HepG2 (cell line): Measurements from ENCODE around the gene MRFAP1. TPM values are rescaled to one million over a fixed set of nuclear protein-coding genes. Genes with fewer than 3 reads are reported as not detected.
A peak's percentile ranks its signal among the peaks of the same experiment; 100 is the strongest.

ENCODE experiments used
- ARHGAP35 ChIP-seq: sonication (generic); formaldehyde crosslinking; IDR thresholded peaks from 2 replicates; pipeline ENCODE4 v1.9.0; 2022; ENCODE audit warnings: mild to moderate bottlenecking, inconsistent platforms, moderate library complexity, missing genetic modification reagents, borderline replicate concordance
- ATF5 ChIP-seq: sonication (generic); formaldehyde crosslinking; IDR thresholded peaks from 2 replicates; pipeline ENCODE4 v1.4.0; 2020; ENCODE audit warnings: mild to moderate bottlenecking, low read depth, missing genetic modification reagents
- EED ChIP-seq: sonication (generic); formaldehyde crosslinking; IDR thresholded peaks from 2 replicates; pipeline ENCODE4 v1.5.0; 2020; ENCODE audit warnings: mild to moderate bottlenecking, missing genetic modification reagents
- HNF1A ChIP-seq, 2 experiments: sonication (generic) in 1 of 2; formaldehyde crosslinking in 1 of 2; IDR thresholded peaks; 2 replicates each; pipeline versions ENCODE4 v1.4.0 to v1.6.1; 2016 to 2020; ENCODE audit warnings: borderline replicate concordance in 1 of 2, low read depth in 1 of 2, mild to moderate bottlenecking in 1 of 2, missing genetic modification reagents in 1 of 2
- PCBP1 ChIP-seq: fragments of 200-400 bp; formaldehyde crosslinking; IDR thresholded peaks from 2 replicates; pipeline ENCODE4 v1.6.1; 2017; ENCODE audit warnings: mild to moderate bottlenecking, low read depth, low read length, borderline replicate concordance
- RFX5 ChIP-seq: IDR thresholded peaks from 2 replicates; pipeline ENCODE4 v1.6.1; 2011; ENCODE audit warnings: low read depth, low read length, improper control_type of control experiment
- SIN3B ChIP-seq: fragments of 150-350 bp; IDR thresholded peaks from 2 replicates; pipeline ENCODE4 v1.6.1; 2014; ENCODE audit warnings: low read length
- TBX2 ChIP-seq: sonication (generic); formaldehyde crosslinking; IDR thresholded peaks from 2 replicates; pipeline ENCODE4 v1.5.0; 2020; ENCODE audit warnings: missing genetic modification reagents, mild to moderate bottlenecking, borderline replicate concordance
- TEF ChIP-seq: sonication (generic); formaldehyde crosslinking; IDR thresholded peaks from 2 replicates; pipeline ENCODE4 v1.5.0; 2020; ENCODE audit warnings: missing genetic modification reagents
- ZFAT ChIP-seq: sonication (generic); formaldehyde crosslinking; conservative IDR thresholded peaks from 2 replicates; pipeline ENCODE4 v1.8.1; 2023; ENCODE audit warnings: missing genetic modification reagents, inconsistent platforms
- ZNF18 ChIP-seq: sonication (generic); formaldehyde crosslinking; IDR thresholded peaks from 2 replicates; pipeline ENCODE4 v1.8.0; 2022; ENCODE audit warnings: mild to moderate bottlenecking, missing genetic modification reagents; ENCODE audit not compliant: insufficient replicate concordance
- ZNF256 ChIP-seq: sonication (generic); formaldehyde crosslinking; conservative IDR thresholded peaks from 2 replicates; pipeline ENCODE4 v1.4.0; 2020; ENCODE audit warnings: missing genetic modification reagents
- ZNF790 ChIP-seq: sonication (generic); formaldehyde crosslinking; IDR thresholded peaks from 2 replicates; pipeline ENCODE4 v1.8.0; 2022; ENCODE audit warnings: missing genetic modification reagents, mild to moderate bottlenecking, borderline replicate concordance
- ZSCAN31 ChIP-seq: sonication (generic); formaldehyde crosslinking; IDR thresholded peaks from 2 replicates; pipeline ENCODE4 v1.5.0; 2020; ENCODE audit warnings: low read depth, mild to moderate bottlenecking, missing genetic modification reagents
- ZSCAN5A ChIP-seq: sonication (generic); formaldehyde crosslinking; IDR thresholded peaks from 2 replicates; pipeline ENCODE4 v1.8.0; 2022; ENCODE audit warnings: mild to moderate bottlenecking, missing genetic modification reagents, borderline replicate concordance
- polyA plus RNA-seq, 8 experiments: library from polyadenylated mRNA; depleted of rRNA in 3 of 8; stranded (reverse) in 7 of 8; unstranded in 1 of 8; fragments of >200 nt; fragmentation: Illumina TruSeq in 4 of 8; extraction: Trizol in 4 of 8; gene quantifications; 2 replicates each; pipeline versions ENCODE4 v1.2.1 to v1.2.3, GENCODE V29; 2011 to 2016; ENCODE audit warnings: low read depth in 4 of 8, missing spikeins in 1 of 8, mixed read lengths in 1 of 8; ENCODE audit not compliant: insufficient read depth in 1 of 8
- total RNA-seq, 5 experiments: library from RNA; depleted of rRNA; stranded (reverse); fragments of >200 nt; fragmentation: Illumina TruSeq; extraction: Trizol; gene quantifications; 2 replicates each; pipeline ENCODE4 v1.2.3, GENCODE V29; 2016; ENCODE audit warnings: low read depth in 1 of 5
- TF ChIP-seq, protein P1 (sequence below): sonication (generic); formaldehyde crosslinking; IDR thresholded peaks from 2 replicates; pipeline ENCODE4 v1.5.1; 2020; ENCODE audit warnings: mild to moderate bottlenecking, moderate library complexity, missing genetic modification reagents

MRFAP1 gene
- total and polyA plus RNA-seq, 2 of the 13 experiments (the other 11 are each of a cell fraction or from before 2014, with no cell fraction given): 112 to 158 TPM

DNA sequence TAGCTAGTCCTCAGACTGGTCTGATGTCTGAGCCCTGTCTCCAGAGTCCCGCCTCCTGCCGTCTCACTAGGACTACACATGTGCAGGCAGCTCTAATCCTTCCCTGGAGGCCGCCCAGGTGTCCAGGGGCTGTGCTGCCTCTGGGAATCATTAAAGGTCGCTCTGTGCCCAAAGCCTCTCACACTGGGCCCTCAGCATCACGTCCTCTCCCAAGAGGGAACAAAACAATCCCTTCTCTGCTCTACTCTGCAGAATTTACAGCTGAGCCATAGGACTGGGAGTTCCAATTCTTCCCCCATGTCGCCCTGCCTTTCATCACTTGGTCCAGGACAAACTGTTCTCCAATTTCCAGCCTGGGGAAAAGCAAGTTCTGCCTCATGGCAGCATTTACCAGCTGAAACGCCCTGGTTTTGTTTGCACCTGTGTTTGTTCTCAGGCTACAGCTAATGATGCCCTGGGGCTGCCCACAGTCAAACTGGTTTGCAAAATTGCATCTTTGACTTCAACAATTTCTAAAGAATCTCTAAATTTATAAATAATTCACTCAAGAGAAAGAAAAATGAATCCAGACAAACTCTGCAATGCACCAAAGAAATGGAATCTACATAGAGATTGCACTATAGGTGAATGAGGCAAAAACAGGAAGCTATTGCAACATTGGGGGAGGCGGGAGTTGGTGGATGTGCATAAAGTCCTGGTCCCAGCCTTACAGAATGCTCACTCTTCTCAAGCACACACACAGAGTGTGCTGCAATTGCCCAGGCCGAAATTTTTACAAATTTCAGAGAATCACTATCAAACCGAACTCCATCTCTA is 7.2 kb upstream of the MRFAP1 start (continued):
- no peak for TF ChIP-seq TEF (CRISPR knock-in tag)
- no peak for TF ChIP-seq ZSCAN5A (CRISPR knock-in tag)
- TF ChIP-seq ZNF790 (CRISPR knock-in tag): no peak
- TF ChIP-seq, protein P1, sequence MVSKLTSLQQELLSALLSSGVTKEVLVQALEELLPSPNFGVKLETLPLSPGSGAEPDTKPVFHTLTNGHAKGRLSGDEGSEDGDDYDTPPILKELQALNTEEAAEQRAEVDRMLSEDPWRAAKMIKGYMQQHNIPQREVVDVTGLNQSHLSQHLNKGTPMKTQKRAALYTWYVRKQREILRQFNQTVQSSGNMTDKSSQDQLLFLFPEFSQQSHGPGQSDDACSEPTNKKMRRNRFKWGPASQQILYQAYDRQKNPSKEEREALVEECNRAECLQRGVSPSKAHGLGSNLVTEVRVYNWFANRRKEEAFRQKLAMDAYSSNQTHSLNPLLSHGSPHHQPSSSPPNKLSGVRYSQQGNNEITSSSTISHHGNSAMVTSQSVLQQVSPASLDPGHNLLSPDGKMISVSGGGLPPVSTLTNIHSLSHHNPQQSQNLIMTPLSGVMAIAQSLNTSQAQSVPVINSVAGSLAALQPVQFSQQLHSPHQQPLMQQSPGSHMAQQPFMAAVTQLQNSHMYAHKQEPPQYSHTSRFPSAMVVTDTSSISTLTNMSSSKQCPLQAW (CRISPR knock-in tag): 0 out of 2 replicates have a peak, but pooled peaks have one; percentile 23
- TF ChIP-seq TBX2 (CRISPR knock-in tag): peak; percentile 53; the same call in 1 of the 2 replicates
- TF ChIP-seq HNF1A (IDR thresholded peaks at IDR 0.05; ENCODE audit: low read depth): 0 out of 2 replicates have a peak, but pooled peaks have one; percentile 15
- no peak for TF ChIP-seq HNF1A (CRISPR knock-in tag; IDR thresholded peaks at IDR 0.05; ENCODE audit: borderline replicate concordance)
- no peak for TF ChIP-seq RFX5
- no peak for TF ChIP-seq SIN3B
- TF ChIP-seq ATF5 (CRISPR knock-in tag): no peak
- no peak for TF ChIP-seq ZFAT (CRISPR knock-in tag)
- no peak for TF ChIP-seq ZNF18
- TF ChIP-seq ZSCAN31 (CRISPR knock-in tag): peak; percentile 71
- no peak for TF ChIP-seq PCBP1
- TF ChIP-seq ARHGAP35: no peak
- TF ChIP-seq ZNF256 (CRISPR knock-in tag): no peak
- TF ChIP-seq EED (CRISPR knock-in tag): no peak
